GM03348 (cell line): Measurements from ENCODE around the gene RBM5.

Experiments used
- DNase-seq: peaks from one replicate; pipeline ENCODE4 v3.0.0; 2012; ENCODE audit warnings: low spot score

RBM5 gene

DNA sequence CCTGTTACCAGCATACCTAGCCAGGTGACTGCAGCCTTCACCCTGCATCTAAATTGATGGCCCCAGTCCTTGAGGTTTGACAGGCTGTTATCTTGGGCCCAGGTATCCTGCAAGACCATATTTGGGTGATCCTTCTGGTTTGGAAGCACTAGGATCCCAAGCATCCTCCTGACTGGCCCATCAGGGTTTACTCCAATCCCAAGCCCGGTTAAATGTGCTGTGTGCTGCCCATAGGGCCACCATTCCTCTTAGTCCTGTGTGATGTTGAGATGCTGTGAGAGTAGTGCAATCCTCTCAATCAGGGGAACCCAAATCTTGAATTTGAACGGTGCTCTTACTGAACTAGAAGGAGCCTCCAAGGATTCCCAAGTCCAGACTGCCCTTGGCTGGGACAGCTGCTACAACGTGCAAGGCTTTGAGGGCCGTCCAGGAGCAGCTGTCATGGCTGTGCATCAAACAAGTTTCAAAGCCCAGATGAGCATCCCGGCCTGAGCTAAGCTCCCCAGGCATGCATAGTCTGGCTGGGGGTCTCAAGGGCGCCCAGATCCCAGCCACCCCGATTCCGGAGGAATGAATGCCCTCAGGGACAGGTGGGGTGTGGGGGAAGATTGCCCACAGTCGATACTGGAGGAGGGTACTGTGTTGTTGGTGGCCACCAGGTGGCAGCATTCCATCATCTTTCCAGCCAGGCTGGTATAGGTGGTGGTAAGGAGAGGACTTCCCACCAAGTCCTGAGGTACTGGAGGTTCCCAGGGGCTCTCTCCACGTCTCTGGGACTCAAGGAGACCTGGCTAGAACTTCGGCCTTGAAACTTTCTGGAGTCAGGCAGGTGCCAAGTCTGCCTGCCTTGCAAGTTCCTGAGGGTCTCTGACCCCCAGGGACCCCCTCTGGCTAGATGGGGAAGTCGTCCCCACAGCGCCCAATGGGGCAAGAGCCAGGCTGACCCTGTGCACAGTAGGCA, 32.6 kb downstream of the RBM5 start:
- DNase-seq, result peak; percentile 92

DNA sequence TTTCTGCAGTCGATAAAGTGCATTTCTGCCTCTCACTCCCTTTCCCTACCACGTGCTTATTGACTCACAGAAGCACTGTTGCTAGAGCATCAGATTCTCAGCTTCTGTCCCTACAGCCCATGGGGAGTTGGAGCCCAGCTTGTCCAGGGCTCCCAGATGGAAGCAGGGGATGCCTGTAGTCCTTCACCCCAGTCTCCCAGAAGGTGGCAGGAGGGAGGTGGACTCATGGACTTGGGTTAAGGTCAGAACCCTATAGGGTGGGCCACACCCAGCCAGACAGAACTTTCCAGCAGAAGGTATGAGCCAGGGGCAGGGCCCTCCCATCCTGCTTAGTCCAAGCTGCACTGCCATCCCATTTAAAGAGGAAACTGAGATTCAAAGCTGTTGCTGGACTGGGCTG, 33.4 kb downstream of the RBM5 start:
- no peak for DNase-seq

DNA sequence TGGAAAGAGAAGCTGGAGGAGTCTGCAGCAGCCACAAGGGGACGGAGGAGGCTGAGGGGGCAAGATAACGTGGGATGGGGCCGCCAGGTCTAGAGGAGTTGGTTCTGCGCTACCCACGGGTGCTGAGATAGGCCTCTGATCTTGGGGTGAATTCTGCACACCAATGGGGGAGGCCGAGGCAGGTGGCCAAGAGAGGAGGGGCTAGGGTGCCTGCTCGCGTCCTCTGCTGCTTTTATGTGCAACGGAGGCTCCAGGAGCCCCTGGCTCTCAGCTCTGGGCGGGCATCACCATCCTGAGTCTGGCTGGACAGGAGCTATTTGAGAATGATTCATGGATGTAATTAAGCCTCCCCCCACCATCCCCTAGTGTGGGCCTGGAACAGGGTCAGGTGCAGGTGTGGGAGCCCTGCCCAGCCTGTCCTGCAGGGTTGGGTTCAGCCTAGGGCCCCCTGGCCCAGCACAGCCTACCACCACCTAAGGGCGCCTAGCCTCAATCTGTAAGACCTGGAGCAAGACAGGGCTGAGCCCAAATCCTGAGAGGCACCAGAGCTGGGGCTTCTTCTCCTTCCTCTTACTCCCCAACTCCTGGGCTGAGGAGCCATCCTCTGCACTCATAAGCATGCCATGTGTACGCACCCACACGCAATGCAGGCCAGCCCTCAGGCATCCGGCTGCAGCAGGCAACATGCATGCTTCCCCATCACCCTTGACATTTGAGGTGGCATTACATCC, 34.1 kb downstream of the RBM5 start:
- no peak for DNase-seq

DNA sequence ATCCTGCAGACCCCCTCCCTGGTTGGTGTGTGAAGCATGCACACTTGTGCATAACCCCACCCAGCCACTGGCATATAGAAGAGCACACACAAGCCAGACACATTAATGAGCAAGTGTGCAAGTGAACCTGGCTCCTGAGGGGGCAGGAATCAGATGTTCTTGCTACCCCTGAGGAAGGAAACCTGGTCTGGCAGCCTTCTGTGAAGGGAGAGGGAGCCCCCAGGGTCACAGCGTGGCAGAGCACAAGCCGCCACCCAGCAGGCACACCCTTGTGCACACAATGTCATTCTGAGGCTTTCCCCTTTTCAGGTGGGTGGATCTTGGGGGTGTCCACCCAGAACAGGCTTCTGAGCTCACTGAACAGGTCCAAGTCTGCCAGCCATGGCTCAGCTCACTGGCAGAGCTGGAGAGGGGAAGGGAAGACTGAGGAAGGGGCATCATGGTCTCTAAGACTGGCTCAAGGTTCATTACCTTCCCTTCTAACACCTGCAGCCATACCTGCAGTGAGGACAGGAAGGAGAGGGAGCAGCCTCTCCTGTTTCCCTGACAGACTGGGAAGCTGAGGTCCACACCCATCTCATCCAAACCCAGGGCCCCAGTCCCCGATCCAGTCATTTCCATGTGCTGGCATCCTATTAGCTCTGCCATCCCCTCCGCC, 34.8 kb downstream of the RBM5 start:
- DNase-seq, result no peak

DNA sequence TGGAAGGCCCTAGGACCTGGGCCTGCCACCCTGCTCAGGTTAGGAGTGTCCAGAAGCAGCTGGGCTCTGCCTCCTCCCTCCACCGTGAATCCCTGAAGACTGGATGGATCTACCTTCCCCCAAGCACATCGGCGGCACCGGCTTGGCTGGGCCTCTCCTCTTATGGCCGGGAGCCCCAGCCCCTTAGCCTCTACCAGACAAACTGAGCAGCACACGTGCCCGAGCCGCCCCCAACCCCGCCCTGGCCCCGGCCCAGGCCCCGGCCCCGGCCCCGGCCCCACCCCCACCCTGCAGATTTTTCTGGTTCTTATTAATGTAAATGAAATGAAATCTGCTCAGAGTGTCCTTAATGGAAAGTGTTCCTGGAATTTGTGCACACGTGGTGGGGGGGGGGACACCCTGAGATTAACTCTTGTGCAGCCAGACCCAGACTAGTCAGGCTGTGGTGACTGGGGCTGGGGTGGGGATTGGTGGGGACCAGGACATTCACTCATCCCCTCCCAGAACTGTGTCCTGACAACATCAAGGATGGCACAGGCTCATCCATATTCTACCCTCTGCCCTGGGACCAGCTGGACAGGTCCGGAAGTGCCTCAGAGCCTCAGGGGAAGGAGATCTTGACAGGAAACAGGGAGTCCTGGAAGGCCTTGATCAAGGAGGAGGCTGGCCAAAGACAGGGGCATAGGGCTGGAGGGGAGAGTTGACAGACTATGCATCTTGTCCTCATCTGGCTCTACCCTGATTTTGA, 35.5 kb downstream of the RBM5 start:
- no peak for DNase-seq

DNA sequence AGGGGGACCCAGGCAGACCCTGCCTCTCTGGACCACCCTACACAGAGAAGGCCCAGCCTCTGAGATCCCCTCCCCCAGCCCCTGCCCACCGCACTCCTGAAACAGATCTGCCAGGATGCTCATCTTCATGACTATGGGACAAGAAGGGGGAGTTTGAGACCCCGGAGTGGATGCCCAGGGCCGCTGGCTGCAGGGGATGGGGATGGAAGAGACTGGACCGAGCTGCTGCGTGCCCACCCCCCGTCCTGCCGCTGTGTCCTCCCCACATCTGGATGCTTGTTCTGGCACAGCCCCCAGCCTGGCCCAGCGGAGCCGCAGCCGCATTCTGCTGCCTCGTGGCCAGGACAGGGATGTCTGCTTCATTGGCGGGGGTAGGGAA, 36.1 kb downstream of the RBM5 start:
- DNase-seq, result peak; percentile 76

DNA sequence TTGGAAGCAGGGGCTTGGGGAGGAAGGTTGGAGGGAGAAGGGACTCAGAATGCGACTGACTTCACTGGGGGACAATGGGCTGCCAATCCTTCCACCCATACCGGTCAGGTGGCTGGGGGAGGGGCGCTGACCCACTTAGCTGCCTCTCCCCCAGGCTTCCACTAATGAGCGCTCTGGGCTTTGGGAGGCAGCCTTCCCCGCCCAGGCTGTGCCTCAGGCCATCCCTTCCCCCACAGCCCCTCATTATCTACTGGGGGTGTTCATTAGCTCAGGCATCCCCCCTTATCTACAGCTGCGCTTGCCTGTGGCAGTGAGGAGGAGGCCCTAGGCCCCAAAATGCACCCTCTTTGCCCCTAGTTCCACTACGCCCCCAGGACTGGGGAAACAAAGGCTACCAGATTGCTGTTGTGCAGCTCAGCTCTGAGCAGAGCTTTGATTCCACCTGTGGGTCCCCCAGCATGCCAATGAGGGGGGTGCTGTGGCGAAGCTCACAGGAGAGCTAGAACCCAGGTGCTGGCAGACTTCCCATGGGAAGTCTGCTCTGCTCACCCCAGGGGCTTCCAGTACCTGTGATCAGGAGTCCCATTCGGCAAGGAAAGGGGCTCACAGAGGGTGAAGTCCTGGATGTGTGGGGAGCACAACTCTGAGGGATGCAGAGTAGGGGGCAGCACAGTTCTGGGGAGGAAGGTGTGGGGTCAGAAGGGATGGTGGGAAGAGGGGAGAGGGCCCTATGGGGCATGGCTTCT, 37.0 kb downstream of the RBM5 start:
- no peak for DNase-seq

DNA sequence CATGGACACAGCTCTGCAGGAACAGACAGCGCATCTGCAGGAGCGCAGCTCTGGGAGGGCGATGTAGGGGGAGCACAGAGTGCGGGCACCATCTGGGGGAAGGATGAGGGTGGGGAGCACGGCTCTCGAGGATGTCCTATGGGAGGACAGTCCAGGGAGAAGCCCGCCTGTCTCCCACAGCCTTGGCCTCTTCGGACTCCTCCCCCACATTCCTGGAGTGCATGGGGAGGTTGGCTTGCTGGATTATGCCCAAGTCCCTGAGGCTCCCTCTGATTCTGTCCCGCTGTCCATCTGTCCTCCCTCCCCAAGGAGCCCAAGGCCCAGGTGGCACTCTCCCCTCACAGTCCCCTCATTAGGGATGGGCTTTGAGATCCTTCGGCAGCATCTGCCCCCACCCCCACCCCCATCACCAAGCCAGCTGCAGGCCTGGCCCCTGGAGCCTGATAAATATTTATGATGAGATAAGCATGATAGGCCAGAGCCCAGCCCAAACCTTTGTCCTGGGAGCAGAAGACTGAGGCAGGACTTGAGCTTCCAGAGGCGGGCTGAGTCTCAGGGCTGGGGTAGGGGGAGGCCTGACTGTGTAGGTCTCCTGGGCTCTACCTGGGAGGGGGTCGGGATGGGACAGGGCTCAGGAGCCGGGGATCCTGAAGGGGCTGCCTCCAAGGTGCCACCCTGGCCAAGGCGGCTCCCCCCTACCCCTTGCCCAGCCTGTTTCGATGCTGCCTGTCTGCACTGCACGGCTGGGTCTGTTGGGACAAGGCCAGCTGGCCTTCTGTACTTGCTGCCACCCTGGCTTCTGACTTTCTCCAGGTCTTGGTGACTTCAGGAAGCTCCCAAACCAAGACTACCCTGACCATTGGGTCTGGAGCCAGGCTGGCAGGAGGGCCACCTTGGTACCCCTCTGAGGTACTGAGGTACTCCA, 37.8 kb downstream of the RBM5 start:
- DNase-seq, result peak; percentile 79

DNA sequence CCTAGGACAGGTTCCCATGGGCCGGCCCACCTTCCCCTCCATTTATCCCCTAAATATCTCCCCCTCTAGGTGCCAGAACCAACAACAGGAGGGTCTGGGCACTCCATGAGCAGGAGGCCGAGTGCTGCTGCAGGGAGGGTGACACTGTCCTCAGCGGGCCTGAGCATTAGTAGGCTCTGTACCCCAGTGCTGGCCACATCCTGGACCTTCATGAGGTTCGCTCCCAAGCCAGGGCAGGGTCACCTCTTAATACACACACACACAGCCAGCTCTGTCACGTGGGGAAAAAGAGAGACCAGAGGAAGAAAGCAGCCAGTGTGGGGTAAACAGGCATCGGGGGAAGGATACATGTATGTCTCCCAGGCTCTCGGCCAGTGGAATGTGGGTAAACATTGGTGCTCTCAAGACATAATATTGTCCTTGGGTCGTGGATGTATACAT, 38.6 kb downstream of the RBM5 start:
- no peak for DNase-seq

DNA sequence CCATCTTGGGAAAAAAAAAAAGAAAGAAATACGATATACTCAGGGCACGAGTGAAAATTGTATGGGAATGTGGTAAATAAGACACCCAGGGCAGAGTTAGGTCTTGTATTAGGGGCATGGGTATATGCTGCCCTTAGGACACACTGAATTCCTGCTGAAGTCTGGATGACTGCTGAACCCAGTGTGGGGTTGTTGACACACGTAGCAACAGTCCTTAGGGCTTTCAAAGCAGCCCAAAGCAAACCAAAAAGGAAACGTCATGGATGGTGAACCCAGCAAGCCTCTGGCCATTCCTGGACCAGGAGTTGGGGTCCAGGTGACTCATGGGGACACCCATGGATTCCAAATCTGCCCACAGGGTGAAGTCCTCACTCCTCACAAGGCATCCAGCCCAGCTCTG, 39.3 kb downstream of the RBM5 start:
- DNase-seq, result no peak

DNA sequence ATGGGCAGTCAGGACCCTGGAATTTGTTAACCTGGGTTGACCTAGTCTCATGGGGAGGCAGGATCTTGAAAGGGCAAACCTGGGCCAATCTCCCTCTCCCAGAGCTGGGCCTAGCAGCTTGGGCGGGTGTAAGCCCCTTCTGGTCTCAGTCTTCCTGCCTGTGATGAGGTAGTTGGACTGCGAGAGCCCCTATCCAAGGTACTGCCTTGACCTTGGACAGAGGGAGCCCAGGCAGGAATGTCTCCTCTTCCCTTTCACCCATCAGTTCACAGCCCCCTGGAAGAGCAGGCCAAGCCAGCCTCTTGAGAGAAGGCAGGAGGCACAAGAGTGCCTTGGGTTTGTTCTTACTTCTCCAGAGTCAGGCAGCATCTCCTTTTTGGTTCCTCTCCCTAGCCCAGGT, 41.7 kb downstream of the RBM5 start:
- DNase-seq, result no peak

DNA sequence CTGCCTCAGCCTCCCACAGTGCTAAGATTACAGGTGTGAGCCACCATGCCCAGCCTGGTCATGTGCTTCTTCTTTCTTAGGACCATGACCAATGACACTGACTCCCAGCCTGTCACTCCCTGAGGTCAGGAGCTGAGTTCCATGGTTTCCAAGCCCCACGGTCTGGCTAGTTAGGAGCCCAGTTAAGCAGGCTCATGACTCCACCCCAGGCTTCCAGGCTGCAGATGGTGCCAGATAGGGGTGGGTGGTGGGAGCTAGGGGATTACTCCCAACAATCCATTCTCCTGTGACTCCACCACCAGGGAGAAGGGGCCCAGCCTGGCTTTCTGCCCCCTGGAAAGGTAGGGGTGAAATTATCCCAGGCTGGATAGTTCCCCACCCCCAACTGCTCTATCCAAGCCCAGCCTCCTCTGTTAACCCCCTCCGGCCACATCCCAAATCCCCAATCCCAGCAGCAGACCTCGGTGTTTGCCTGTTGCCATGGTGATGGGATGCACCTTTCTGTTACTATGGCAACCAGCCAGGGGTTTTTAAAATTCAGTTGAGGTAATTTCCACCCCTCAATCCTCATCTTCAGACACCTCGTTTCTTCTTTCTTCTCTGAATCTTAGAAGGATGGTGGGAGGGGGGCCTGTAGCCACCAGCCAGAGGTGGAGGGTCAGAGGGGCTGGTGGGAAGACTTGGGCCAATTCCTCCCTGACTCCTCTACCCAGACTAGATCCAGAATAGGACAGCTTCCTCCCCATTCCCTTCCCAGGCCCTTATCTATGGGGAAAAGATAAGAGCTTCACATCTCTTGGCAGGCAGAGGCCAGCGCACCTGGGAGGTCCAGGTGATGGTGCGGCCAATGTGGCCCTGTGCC, 43.9 kb downstream of the RBM5 start:
- no peak for DNase-seq

DNA sequence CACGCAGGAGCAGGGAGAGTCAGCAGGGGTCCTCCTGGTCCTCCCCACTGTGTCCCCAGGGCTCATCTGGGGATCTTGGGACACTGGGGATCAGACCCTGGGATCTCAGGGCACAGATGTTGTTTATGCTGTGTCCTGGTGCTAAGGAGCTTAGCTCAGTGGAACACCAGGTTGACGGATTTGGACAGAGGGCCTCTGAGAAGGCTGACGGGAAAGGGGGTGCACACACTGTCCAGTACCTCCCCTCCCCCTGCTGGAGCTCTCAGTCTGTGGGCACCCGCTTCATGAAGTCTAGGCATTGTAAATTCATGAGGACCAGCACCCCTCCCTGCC, 44.5 kb downstream of the RBM5 start:
- DNase-seq, result no peak

DNA sequence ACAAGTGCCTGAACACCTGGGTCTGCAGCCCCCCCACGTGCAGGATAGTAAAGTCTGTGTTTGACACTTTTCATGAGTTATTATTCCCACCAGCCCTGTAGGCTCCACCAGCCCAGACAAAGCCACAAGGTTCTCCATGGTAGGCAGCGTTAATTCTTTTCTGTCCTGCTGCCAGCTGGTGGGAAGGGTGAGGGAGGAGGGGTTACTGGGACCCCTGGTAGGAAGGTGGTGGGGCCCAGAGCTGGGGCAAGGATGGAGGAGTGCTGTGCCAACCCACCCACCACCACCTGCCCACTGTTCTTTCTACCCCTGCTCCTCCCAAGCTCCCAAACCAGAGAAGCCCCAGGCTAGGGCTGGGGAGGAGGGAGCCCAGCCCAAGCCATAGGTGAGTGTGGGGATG, 45.6 kb downstream of the RBM5 start:
- no peak for DNase-seq

DNA sequence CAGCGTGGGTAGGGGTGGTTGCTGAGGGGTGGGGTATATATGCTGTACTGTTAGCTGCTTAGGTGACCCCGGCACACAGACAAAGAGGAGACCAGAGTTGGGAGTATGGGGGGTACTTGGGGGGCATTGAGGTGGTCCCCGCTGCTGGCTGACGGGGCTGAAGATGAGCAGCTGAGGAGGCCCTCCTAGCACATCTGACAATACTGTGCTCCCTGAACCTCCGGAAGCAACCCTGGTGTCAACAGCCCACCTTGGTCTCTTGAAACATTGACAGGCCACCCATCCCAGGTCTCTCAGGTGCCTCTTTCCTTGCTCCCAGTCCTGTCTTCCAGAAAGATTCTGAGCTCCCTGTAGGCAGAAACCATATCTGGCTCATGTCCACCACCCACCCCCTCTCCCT, 47.2 kb downstream of the RBM5 start:
- no peak for DNase-seq

DNA sequence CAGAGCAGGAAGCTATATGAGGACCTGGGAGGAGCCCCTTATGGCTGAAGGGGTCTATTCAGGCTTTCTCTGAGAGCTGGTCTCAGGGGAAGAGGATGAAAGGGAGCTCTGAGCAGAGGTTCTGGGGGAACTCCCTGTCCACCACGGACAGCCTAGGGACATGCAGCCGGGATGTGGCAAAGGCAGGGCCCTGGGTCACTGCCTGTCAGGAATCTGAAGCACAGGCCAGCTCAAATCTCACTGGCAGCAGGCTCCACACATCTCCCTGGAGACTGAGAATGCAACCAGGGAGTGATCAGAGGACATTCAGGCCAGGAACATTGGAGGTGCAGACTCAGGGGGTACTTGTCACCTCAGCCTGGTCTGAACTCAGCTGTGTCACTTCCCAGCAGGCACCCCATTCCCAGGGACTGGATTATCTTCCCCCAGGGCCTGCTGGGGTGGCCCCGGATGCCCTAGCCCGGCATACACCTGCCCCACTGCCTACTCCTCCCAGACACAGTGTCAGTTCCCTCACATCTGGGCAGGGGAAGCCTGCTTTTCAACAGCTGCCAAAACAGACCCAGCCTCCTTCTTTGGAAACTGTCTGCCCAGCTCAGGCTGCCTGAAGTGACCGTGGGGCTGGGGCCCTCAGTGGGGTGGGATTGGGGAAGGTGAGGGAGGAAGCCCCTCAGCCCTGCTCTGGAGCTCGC, 48.1 kb downstream of the RBM5 start:
- no peak for DNase-seq

DNA sequence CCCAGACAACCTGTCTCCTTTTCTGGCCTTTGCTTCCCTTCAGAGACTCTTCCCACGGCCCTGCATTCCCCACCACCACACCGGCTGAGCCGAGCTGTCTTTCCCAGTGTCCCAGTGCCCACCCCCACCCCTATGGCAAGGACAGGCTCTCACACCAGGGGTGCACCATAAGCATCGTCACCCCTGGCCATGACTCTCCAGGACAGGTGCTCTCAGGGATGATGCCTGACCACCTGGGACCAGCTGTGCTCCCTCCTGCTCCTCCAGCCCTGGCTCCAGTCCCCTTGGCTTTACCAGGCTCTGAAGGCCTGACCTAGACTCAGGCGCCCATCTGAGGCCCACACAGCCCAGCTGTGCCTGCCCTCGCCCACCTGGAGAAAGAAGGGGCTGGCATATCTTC, 48.8 kb downstream of the RBM5 start:
- DNase-seq, result no peak

DNA sequence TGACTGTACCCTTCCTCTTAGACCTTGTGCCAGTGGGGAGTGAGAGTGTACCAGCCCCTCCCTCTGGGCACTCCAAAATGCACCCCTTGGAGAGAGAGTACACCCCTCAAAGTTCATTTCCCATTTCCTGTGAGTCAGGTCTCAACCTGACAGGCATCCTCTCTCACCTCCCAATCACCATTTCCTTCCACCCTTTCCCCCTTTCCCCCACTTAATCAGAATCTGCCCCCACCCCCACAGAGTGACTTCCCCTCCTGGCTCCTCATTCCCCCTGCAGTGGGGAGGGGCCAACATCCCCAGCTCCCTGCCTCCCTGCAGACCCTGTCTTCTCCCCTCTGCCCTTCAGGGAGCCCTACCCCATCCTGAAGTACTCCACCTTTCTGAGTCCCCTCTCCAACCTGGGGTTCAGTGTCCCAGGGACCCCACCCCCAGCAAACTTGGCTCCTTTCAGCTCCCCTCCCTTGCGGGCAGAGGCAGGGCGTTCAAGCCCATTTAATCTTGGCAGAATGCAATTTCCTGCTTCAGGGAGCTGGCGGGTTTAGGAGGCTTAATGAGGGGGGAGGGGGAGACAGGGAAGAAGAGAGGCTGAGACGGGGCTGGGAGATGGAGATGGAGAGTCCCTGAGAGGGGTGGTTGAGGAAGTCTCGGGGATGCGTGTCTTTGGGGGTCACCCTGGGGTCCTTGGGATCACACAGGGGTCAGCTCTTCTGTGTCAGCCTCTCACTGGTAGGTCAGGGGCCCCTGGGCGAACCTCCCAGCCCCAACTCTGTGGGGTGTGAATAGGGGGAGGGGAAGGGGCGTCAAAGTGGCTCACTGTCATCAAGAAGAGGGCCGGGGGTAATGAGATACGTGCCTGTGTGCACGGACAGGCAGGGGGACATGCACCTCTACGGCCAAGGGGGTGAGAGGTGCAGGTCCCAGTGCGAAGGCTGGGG, 49.8 kb downstream of the RBM5 start:
- DNase-seq, result peak; percentile 57
